CD4-positive, alpha-beta T cell (primary cell): ENCODE results near the gene NTN4. TPM values are rescaled to one million over a fixed set of nuclear protein-coding genes. Genes with fewer than 3 reads are reported as not detected.
A peak's percentile ranks its signal among the peaks of the same experiment; 100 is the strongest.

ENCODE experiments used
- ATAC-seq: fragments of 200-7000 bp; cut with Tn5 transposase; one replicate; pipeline ENCODE4 v1.10.0; 2022; ENCODE audit warnings: mild to moderate bottlenecking; ENCODE audit not compliant: poor library complexity
- CTCF ChIA-PET: fragments of 350-600 bp; sonication (Branson Sonifier 250); formaldehyde crosslinking; loops from one replicate; lab custom pipeline; 2021; ENCODE audit warnings: antibody characterized with exemption, inconsistent platforms; lab: Charles Lee
- POLR2A ChIA-PET: fragments of 350-600 bp; sonication (Branson Sonifier 250); formaldehyde crosslinking; loops from one replicate; lab custom pipeline; 2021; ENCODE audit warnings: antibody characterized with exemption, inconsistent platforms; lab: Charles Lee
- DNase-seq, 14 experiments: peaks; one replicate each; pipeline ENCODE4 v3.0.0-alpha.2; 2013 to 2020; ENCODE audit warnings: mixed read lengths in 2 of 14
- H3K27ac ChIP-seq, 2 donors: one replicate each; pipeline versions ENCODE4 v1.5.1 to v1.7.0; 2013; ENCODE audit warnings: low read length in 2 of 2, low read depth in 1 of 2, mild to moderate bottlenecking in 1 of 2
- H3K27me3 ChIP-seq, 2 experiments: 1 replicate in 1 of 2; 2 replicates in 1 of 2; pipeline versions ENCODE4 v1.6.1 to v1.7.0; 2013; ENCODE audit warnings: low read length in 2 of 2, control low read depth in 1 of 2, mild to moderate bottlenecking in 1 of 2, moderate library complexity in 1 of 2; ENCODE audit not compliant: insufficient read depth in 2 of 2, control insufficient read depth in 1 of 2
- H3K36me3 ChIP-seq: one replicate; pipeline ENCODE4 v1.6.1; 2013; ENCODE audit warnings: low read length, control low read depth; ENCODE audit not compliant: insufficient read depth
- H3K4me1 ChIP-seq: one replicate; pipeline ENCODE4 v1.6.1; 2013; ENCODE audit warnings: low read length, control low read depth; ENCODE audit not compliant: insufficient read depth
- H3K4me3 ChIP-seq: one replicate; pipeline ENCODE4 v1.5.1; 2013; ENCODE audit warnings: mild to moderate bottlenecking, low read length, moderate library complexity
- H3K9me3 ChIP-seq, 2 experiments: 1 replicate in 1 of 2; 2 replicates in 1 of 2; pipeline versions ENCODE4 v1.6.1 to v1.7.0; 2013; ENCODE audit warnings: low read length in 2 of 2, mild to moderate bottlenecking in 2 of 2, control low read depth in 1 of 2, moderate library complexity in 1 of 2; ENCODE audit not compliant: control insufficient read depth in 1 of 2, insufficient read depth in 1 of 2
- H3K27ac Mint-ChIP-seq: one replicate; pipeline ENCODE4 v1.8.0; 2020; ENCODE audit warnings: mixed read lengths
- H3K27me3 Mint-ChIP-seq: one replicate; pipeline ENCODE4 v1.8.0; 2021; ENCODE audit warnings: mixed read lengths
- H3K36me3 Mint-ChIP-seq: one replicate; pipeline ENCODE4 v1.8.0; 2021; ENCODE audit warnings: low read depth, mixed read lengths
- H3K4me1 Mint-ChIP-seq: one replicate; pipeline ENCODE4 v1.8.0; 2021; ENCODE audit warnings: low read depth, mixed read lengths
- H3K4me3 Mint-ChIP-seq: one replicate; pipeline ENCODE4 v1.8.0; 2020; ENCODE audit warnings: mild to moderate bottlenecking, mixed read lengths
- H3K9me3 Mint-ChIP-seq: one replicate; pipeline ENCODE4 v1.8.0; 2020; ENCODE audit warnings: mixed read lengths
- CTCF ChIP-seq: fragments of 200-600 bp; IDR thresholded peaks from one replicate; pipeline ENCODE4 v1.8.0; 2022; ENCODE audit warnings: antibody characterized with exemption, mild to moderate bottlenecking
- intact Hi-C, 2 experiments: fragments of 100-400 bp; cut with DNase I in 1 of 2; cut with micrococcal nuclease in 1 of 2; formaldehyde crosslinking; loops; one replicate each; pipeline versions ENCODE4 v1.15.1 to v1.9.0; 2023 to 2025; cut with DNase I, micrococcal nuclease
- total RNA-seq, 174 experiments: library from RNA in 2 of 174; stranded (reverse) in 2 of 174; gene quantifications; one replicate each; pipeline ENCODE4 v1.2.3 and lab custom pipeline; 2021 to 2026

Gene NTN4
- total RNA-seq, 2 experiments from 2014 or later = 0.47 to 0.71 TPM

DNA sequence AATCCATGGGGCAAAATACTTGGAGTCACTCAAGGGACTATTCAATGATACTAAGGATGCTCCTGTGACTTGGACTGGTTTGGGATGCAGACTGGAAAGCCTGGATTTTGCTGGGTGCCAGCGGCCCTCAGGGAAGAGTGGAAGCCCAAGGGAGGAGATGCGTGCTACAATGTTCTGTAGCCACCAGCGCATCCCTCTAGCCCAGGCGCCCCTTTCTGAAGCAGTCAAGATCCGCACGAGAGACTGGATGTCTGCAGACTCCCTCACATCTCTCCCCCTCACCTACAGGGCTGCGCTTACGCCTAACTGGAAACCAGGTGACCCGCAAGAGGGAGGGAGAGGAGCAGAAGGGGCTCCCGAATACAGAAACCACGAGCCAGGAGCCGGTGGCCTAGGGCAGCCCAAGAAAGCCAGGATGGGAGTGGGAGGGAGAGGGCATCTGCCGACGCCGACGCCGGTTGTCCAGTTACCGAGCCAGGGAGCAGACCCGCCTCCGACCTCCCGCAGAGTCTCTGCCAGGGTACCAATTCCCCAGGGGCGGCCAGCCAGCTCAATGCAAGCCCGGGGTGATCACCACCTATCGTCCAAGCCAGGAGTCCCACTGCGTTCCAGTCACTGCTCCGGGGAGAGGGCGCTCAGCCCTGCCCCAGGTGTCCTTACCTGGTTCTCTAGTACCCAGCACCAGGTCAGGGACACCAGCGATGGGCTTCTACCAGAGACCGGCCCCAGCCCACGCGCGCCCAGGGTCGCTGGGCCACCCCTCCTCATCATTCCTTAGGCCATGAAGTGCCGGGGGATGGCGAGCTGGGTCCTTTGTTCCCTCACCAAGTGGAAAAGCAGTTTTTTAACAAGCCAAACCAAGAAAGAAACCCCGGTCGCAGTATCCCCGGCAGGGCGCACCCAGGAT lies 1.2 kb downstream of the NTN4 start:
- peaks cover 0 to 8% of the 10 kb centered on the region in 2 experiments for H3K9me3 ChIP-seq
- no peak for TF ChIP-seq CTCF
- H3K4me1 Mint-ChIP-seq = peaks cover 8% of the 10 kb centered on the region
- peak overlapping the region; percentile 77 for H3K4me3 Mint-ChIP-seq
- H3K27me3 Mint-ChIP-seq = peaks cover 80% of the 10 kb centered on the region
- H3K4me3 ChIP-seq = peak overlapping the region; percentile 52
- no peaks in the 10 kb centered on the region for H3K9me3 Mint-ChIP-seq
- no peaks in the 10 kb centered on the region for H3K36me3 ChIP-seq
- H3K36me3 Mint-ChIP-seq = no peaks in the 10 kb centered on the region
- DNase-seq (peak in 1 of 14 experiments; percentile 20), ATAC-seq (no peak)
- H3K27ac Mint-ChIP-seq = no peak overlapping the region
- intact Hi-C loops = loop anchor here in 1 of 2 experiments (5.0 kb wide), 1 partner anchor 1452 kb away; no protein-coding TSS in a partner anchor
- CTCF ChIA-PET = no interaction called here
- POLR2A ChIA-PET = interaction anchor here (1.4 kb wide), 1 partner anchor 16 kb away, joined by 5 read pairs; no protein-coding TSS in a partner anchor
- no peak overlapping the region for H3K27ac ChIP-seq
- peaks cover 21% of the 10 kb centered on the region for H3K4me1 ChIP-seq
- peaks cover 30 to 64% of the 10 kb centered on the region in 2 experiments for H3K27me3 ChIP-seq

DNA sequence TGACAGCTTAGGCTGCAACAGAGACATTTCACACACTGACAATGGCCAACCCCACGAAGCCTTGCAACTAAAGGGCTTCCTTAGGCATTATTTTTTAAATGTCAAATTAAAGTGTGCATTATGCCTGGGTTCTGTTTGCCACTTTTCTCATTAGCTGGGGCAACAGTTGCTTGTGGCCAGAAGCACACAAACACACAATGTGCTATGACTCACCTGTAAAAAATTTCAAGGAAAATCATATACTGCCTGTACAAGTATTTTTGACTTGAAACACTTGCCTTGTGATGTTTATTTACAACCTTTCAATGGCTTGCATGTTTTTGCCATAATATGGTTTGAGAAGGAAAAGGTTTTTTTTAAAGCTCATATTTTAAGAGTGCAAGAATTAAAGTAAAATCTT lies 1.9 kb downstream of the NTN4 start:
- Mint-ChIP-seq H3K9me3 (no peaks in the 10 kb centered on the region), H3K27ac (no peak overlapping the region), H3K4me3 (peak overlapping the region; percentile 77), H3K36me3 (no peaks in the 10 kb centered on the region), H3K27me3 (peaks cover 80% of the 10 kb centered on the region), H3K4me1 (peaks cover 8% of the 10 kb centered on the region)
- no peaks in the 10 kb centered on the region for H3K36me3 ChIP-seq
- ChIA-PET POLR2A (no interaction called here), CTCF (no interaction called here)
- H3K9me3 ChIP-seq = peaks cover 0 to 8% of the 10 kb centered on the region in 2 experiments
- no peak overlapping the region for H3K4me3 ChIP-seq
- H3K4me1 ChIP-seq = peaks cover 21% of the 10 kb centered on the region
- peaks cover 30 to 60% of the 10 kb centered on the region in 2 experiments for H3K27me3 ChIP-seq
- no peak for DNase-seq
- H3K27ac ChIP-seq = no peak overlapping the region
- TF ChIP-seq CTCF = no peak
- intact Hi-C loops = no loop called here
- no peak for ATAC-seq

- Histone ChIP-seq H3K36me3 (no peaks in the 10 kb centered on the region), H3K27me3 (peaks cover 30 to 55% of the 10 kb centered on the region in 2 experiments), H3K4me1 (peaks cover 21% of the 10 kb centered on the region), H3K4me3 (no peak overlapping the region), H3K27ac (no peak overlapping the region), H3K9me3 (peaks cover 0 to 8% of the 10 kb centered on the region in 2 experiments)
- Mint-ChIP-seq H3K27ac (no peak overlapping the region), H3K4me1 (peaks cover 8% of the 10 kb centered on the region), H3K36me3 (no peaks in the 10 kb centered on the region), H3K9me3 (no peaks in the 10 kb centered on the region), H3K27me3 (peaks cover 78% of the 10 kb centered on the region), H3K4me3 (no peak overlapping the region)
- ChIA-PET POLR2A (no interaction called here), CTCF (no interaction called here)
- ATAC-seq (no peak), DNase-seq (no peak)
- intact Hi-C loops = no loop called here
- no peak for TF ChIP-seq CTCF
Observed at GRCh38 chr12:95787274-95787818, 3.2 kb downstream of the NTN4 start.
